A549 treated with CORT108297 at 1 μM for 4 hours (cell line): ENCODE results near the gene SLC35F1. TPM values are rescaled to one million over a fixed set of nuclear protein-coding genes. Genes with fewer than 3 reads are reported as not detected.

ENCODE experiments used
- total RNA-seq: library from RNA; stranded (reverse); fragments of 200-300 nt; extraction: Qiagen RNA extraction; gene quantifications from 5 replicates; pipeline ENCODE4 v1.2.3, GENCODE V29; 2022

SLC35F1 gene
- not detected in 5 replicates for total RNA-seq

DNA sequence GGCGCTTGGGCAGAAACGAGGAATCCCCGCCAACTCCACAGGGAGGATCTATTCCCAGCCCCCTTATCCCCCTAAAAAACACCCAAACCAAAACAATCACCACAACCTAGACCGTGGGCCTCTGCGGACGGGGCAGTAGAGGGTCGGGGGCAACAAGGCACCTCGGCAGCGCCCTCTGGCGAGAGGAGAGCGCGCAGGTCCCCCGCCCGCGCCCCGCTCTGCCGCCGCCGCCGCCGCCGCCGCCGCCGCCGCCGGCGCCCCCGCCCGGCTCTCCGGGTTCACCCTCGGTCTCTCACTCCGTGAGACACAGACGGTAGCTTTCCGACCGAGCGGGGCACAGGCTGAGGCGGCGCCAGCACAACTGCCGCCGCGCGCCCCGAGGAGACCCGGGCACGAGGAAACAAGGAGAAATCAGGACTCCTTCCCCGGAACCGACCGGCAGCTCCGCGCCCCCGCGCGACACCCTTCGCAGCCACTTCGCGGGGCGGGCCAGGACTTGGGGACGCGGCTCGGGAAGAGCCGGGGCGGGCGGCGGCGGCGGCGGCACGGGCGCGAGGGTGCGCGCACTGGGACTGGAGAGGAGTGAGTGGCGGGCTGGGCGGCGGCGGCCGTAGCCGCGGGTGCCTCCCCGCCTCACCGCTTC, at the start of gene SLC35F1:
TSS of gene SLC35F1 (plus strand) at position 307 of the 643 bp plus-strand sequence.

Other genes with a start within 250 kb of the SLC35F1 start
- gene NUS1, start 231.8 kb upstream of the SLC35F1 start, total RNA-seq: 25.1 to 28.9 TPM (median 26.8 TPM) in 5 replicates